Spleen (tissue), 11 donors: ENCODE measurements around the gene TBP. TPM values are rescaled to one million over a fixed set of nuclear protein-coding genes. Genes with fewer than 3 reads are reported as not detected.
"Not testable (repeated sequence)": the region's sequence is repeated elsewhere in the genome, so short reads cannot be mapped to it uniquely, and the experiment has no call there.

Source experiments
- DNase-seq: peaks from one replicate; pipeline ENCODE4 v3.0.0-alpha.2; 2020
- H3K27ac ChIP-seq, 8 donors: fragments of 200-600 bp; sonication (generic) in 7 of 8; 1 replicate in 4 of 8; 2 replicates in 4 of 8; pipeline versions ENCODE4 v1.5.0 to v1.8.0; 2016 to 2021; ENCODE audit warnings: inconsistent platforms in 4 of 8, mild to moderate bottlenecking in 4 of 8, moderate library complexity in 1 of 8
- H3K27me3 ChIP-seq, 7 donors: fragments of 200-600 bp; sonication (generic) in 6 of 7; replicated peaks in 1 of 7; 1 replicate in 4 of 7; 2 replicates in 3 of 7; pipeline versions ENCODE4 v1.5.0 to v1.8.0; 2016 to 2021; ENCODE audit warnings: inconsistent platforms in 3 of 7, mild to moderate bottlenecking in 1 of 7
- H3K36me3 ChIP-seq, 6 donors: fragments of 200-600 bp; sonication (generic) in 5 of 6; 1 replicate in 4 of 6; 2 replicates in 2 of 6; pipeline versions ENCODE4 v1.5.0 to v1.8.0; 2016 to 2021; ENCODE audit warnings: inconsistent platforms in 2 of 6
- H3K4me1 ChIP-seq, 6 donors: fragments of 200-600 bp; sonication (generic) in 5 of 6; 1 replicate in 3 of 6; 2 replicates in 3 of 6; pipeline versions ENCODE4 v1.5.0 to v1.8.0; 2016 to 2021; ENCODE audit warnings: inconsistent platforms in 3 of 6
- H3K4me3 ChIP-seq, 8 donors: fragments of 200-600 bp; sonication (generic) in 7 of 8; 1 replicate in 4 of 8; 2 replicates in 4 of 8; pipeline versions ENCODE4 v1.5.0 to v1.8.0; 2016 to 2021; ENCODE audit warnings: inconsistent platforms in 4 of 8, mild to moderate bottlenecking in 4 of 8, moderate library complexity in 2 of 8
- H3K9me3 ChIP-seq, 8 donors: fragments of 200-600 bp; sonication (generic) in 7 of 8; 1 replicate in 4 of 8; 2 replicates in 4 of 8; pipeline versions ENCODE4 v1.5.0 to v1.8.0; 2016 to 2021; ENCODE audit warnings: inconsistent platforms in 4 of 8
- POLR2A ChIP-seq, 3 donors: fragments of 450-650 bp; IDR thresholded peaks; one replicate each; pipeline ENCODE4 v1.5.1; 2017; ENCODE audit warnings: antibody characterized with exemption in 3 of 3, mild to moderate bottlenecking in 1 of 3
- POLR2AphosphoS5 ChIP-seq, 3 donors: sonication (generic); formaldehyde crosslinking; IDR thresholded peaks; one replicate each; pipeline ENCODE4 v1.5.1; 2017; ENCODE audit warnings: antibody characterized with exemption in 3 of 3
- WGBS, 5 donors: extraction: QIAGEN DNeasy Blood & Tissue Kit in 3 of 5; methylation state at CpG; one replicate each; pipeline versions ENCODE4 v1.1.5 to v1.1.7; 2013 to 2018; 5-methylcytosine and 5-hydroxymethylcytosine counted together
- intact Hi-C: fragments of 100-400 bp; cut with DNase I; formaldehyde crosslinking; loops from one replicate; pipeline ENCODE4 v1.15.0; 2023; ENCODE audit warnings: low total_unique reads
- polyA plus RNA-seq, 3 donors: library from polyadenylated mRNA; stranded (reverse); fragments of 200-250 nt; gene quantifications; one replicate each; pipeline ENCODE4 v1.2.1, GENCODE V29; 2013
- total RNA-seq, 7 donors: library from RNA; depleted of rRNA in 3 of 7; stranded (reverse); fragments of >200 nt in 3 of 7; fragmentation: NEBNext Ultra II Directional in 4 of 7; extraction: Animal tissue kit (Norgen Biotek cat#: 25700) in 4 of 7; gene quantifications; one replicate each; pipeline versions ENCODE4 v1.1.0 to v1.2.1, GENCODE V29; 2016 to 2021
- TF ChIP-seq, protein P1 (sequence below), 11 experiments: fragments of 200-600 bp in 7 of 11; fragments of 450-650 bp in 4 of 11; sonication (generic) in 4 of 11; IDR thresholded peaks in 8 of 11; conservative IDR thresholded peaks in 3 of 11; 1 replicate in 7 of 11; 2 replicates in 4 of 11; pipeline versions ENCODE4 v1.4.0 to v1.8.0; 2016 to 2021; ENCODE audit warnings: antibody characterized with exemption in 11 of 11, inconsistent platforms in 4 of 11, mild to moderate bottlenecking in 1 of 11
- donor health status: healthy with polysubstance abuse.
- donor health status: DM: no; HTN: no; CAD: no; lungs with moderate emphysema.
- donor health status: DM: no; HTN: no; CAD: no.
- donor health status: Bipolar disorder and iron deficiency.
- donor health status: healthy.
- donor health status: DM: no; HTN: no; CAD: no.
- donor health status: DM: yes; HTN: yes; CAD: no.

The TBP gene
- total and polyA plus RNA-seq, 10 donors, result 12.0 to 28.4 (median 18.2) TPM

DNA sequence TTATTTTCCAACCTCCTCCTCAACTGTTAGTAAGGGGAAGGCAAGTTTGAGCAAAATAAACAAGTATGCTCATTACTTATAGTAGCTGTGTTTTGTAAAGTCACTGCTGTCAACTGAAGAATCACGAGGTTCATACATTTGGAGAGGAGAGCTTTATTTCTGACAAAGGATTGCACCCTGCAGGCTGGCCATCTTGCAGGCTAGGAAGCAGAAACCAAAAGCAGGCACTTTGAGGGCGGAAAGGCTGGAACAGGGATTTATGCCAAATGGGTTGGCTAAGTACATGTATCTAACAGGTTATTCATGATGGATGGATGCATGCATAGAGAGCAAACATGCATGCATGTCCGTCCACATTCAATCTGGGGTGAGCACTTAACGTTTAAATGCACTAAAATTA lies 47.7 kb upstream of the TBP start:
- H3K4me1 ChIP-seq, result no peaks in the 10 kb centered on the region
- no peak overlapping the region for H3K4me3 ChIP-seq
- intact Hi-C loops, result no loop called here
- DNase-seq, result no peak
- TF ChIP-seq POLR2A (IDR thresholded peaks at IDR 0.05) (no peak), POLR2AphosphoS5 (IDR thresholded peaks at IDR 0.05) (no peak)
- TF ChIP-seq, protein P1, sequence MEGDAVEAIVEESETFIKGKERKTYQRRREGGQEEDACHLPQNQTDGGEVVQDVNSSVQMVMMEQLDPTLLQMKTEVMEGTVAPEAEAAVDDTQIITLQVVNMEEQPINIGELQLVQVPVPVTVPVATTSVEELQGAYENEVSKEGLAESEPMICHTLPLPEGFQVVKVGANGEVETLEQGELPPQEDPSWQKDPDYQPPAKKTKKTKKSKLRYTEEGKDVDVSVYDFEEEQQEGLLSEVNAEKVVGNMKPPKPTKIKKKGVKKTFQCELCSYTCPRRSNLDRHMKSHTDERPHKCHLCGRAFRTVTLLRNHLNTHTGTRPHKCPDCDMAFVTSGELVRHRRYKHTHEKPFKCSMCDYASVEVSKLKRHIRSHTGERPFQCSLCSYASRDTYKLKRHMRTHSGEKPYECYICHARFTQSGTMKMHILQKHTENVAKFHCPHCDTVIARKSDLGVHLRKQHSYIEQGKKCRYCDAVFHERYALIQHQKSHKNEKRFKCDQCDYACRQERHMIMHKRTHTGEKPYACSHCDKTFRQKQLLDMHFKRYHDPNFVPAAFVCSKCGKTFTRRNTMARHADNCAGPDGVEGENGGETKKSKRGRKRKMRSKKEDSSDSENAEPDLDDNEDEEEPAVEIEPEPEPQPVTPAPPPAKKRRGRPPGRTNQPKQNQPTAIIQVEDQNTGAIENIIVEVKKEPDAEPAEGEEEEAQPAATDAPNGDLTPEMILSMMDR (IDR thresholded peaks at IDR 0.05 in 8 of 11, conservative IDR thresholded peaks at IDR 0.05 in 3 of 11), result no peak
- H3K27me3 ChIP-seq, result peaks cover 0 to 38% (median 0%) of the 10 kb centered on the region in 7 donors
- H3K36me3 ChIP-seq, result no peaks in the 10 kb centered on the region
- no peak overlapping the region for H3K27ac ChIP-seq
- peaks cover 0 to 17% (median 0%) of the 10 kb centered on the region in 8 donors for H3K9me3 ChIP-seq
- WGBS, 5 donors, result 56 to 69% (median 66%) methylated on average over 4 of the region's 4 CpGs

DNA sequence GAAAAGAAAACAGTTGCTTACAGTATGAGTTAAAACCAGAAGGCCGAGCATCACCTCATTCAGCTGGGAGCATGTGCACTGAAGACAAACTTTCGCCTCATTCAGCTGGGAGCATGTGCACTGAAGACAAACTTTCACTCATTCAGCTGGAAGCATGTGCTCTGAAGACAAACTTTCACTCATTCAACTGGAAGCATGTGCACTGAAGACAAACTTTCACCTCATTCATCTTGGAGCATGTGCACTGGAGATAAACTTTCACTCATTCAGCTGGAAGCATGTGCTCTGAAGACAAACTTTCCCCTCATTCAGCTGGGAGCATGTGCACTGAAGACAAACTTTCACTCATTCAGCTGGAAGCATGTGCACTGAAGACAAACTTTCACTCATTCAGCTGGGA lies 46.4 kb upstream of the TBP start:
- H3K4me1 ChIP-seq, H3K9me3 ChIP-seq, intact Hi-C loops, DNase-seq, H3K36me3 ChIP-seq, H3K27ac ChIP-seq, H3K4me3 ChIP-seq: not testable (repeated sequence)
- peaks cover 0 to 28% (median 0%) of the 10 kb centered on the region in 7 donors for H3K27me3 ChIP-seq
- WGBS, 5 donors, result 88 to 97% (median 90%) methylated on average over 2 of the region's 2 CpGs

DNA sequence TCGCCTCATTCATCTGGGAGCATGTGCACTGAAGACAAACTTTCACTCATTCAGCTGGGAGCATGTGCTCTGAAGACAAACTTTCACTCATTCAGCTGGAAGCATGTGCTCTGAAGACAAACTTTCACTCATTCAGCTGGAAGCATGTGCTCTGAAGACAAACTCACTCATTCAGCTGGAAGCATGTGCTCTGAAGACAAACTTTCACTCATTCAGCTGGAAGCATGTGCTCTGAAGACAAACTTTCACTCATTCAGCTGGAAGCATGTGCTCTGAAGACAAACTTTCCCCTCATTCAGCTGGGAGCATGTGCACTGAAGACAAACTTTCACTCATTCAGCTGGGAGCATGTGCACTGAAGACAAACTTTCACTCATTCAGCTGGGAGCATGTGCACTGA lies 45.9 kb upstream of the TBP start:
- intact Hi-C loops, H3K4me1 ChIP-seq, H3K4me3 ChIP-seq, H3K27ac ChIP-seq, DNase-seq, H3K36me3 ChIP-seq, H3K9me3 ChIP-seq: not testable (repeated sequence)
- H3K27me3 ChIP-seq, result peaks cover 0 to 25% (median 0%) of the 10 kb centered on the region in 7 donors
- 80 to 100% (median 100%) methylated on average over 1 of the region's 1 CpG for WGBS, 5 donors

DNA sequence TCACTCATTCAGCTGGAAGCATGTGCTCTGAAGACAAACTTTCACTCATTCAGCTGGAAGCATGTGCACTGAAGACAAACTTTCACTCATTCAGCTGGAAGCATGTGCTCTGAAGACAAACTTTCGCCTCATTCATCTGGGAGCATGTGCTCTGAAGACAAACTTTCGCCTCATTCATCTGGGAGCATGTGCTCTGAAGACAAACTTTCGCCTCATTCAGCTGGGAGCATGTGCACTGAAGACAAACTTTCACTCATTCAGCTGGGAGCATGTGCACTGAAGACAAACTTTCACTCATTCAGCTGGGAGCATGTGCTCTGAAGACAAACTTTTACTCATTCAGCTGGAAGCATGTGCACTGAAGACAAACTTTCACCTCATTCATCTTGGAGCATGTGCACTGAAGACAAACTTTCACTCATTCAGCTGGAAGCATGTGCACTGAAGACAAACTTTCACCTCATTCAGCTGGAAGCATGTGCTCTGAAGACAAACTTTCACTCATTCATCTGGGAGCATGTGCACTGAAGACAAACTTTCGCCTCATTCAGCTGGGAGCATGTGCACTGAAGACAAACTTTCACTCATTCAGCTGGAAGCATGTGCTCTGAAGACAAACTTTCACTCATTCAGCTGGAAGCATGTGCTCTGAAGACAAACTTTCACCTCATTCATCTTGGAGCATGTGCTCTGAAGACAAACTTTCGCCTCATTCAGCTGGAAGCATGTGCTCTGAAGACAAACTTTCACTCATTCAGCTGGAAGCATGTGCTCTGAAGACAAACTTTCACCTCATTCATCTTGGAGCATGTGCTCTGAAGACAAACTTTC lies 45.1 kb upstream of the TBP start:
- 87 to 96% (median 88%) methylated on average over 5 of the region's 5 CpGs for WGBS, 5 donors
- H3K9me3 ChIP-seq, H3K36me3 ChIP-seq, H3K4me3 ChIP-seq, intact Hi-C loops, H3K4me1 ChIP-seq, DNase-seq, H3K27ac ChIP-seq: not testable (repeated sequence)
- peaks cover 0 to 17% (median 0%) of the 10 kb centered on the region in 7 donors for H3K27me3 ChIP-seq

DNA sequence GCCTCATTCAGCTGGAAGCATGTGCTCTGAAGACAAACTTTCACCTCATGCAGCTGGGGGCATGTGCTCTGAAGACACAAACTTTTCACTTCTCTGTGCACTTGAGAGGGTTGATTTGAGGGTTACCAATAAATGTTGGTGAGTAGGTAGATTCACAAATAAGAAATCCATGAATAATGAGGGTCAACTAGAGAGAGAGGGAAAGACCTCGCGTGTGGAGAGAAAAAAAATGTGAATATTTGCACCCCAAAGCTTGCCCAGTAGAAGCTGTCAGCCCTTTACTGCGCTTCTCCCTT lies 44.5 kb upstream of the TBP start:
- H3K27me3 ChIP-seq, result peaks cover 0 to 15% (median 0%) of the 10 kb centered on the region in 7 donors
- WGBS, 5 donors, result 88 to 93% (median 90%) methylated on average over 3 of the region's 3 CpGs
- intact Hi-C loops, result loop anchor here (10.0 kb wide), 2 partner anchors 575 to 1555 kb away; no protein-coding TSS in a partner anchor
- no peak for DNase-seq
- no peak overlapping the region for H3K27ac ChIP-seq
- no peak overlapping the region for H3K4me3 ChIP-seq
- H3K9me3 ChIP-seq, result no peaks in the 10 kb centered on the region
- H3K36me3 ChIP-seq, result no peaks in the 10 kb centered on the region
- TF ChIP-seq, protein P1 (IDR thresholded peaks at IDR 0.05 in 8 of 11, conservative IDR thresholded peaks at IDR 0.05 in 3 of 11), result no peak
- TF ChIP-seq POLR2A (IDR thresholded peaks at IDR 0.05) (no peak), POLR2AphosphoS5 (IDR thresholded peaks at IDR 0.05) (no peak)
- H3K4me1 ChIP-seq, result no peaks in the 10 kb centered on the region
